Gastroesophageal sphincter (tissue), 3 donors: ENCODE measurements around the gene ZNF296.

ENCODE experiments used
- EP300 ChIP-seq: sonication (generic); formaldehyde crosslinking; IDR thresholded peaks from one replicate; pipeline ENCODE4 v1.6.1; 2017; ENCODE audit warnings: antibody characterized with exemption, mild to moderate bottlenecking
- POLR2A ChIP-seq, 2 donors: fragments of 450-650 bp; IDR thresholded peaks; one replicate each; pipeline ENCODE4 v1.6.1; 2017; ENCODE audit warnings: antibody characterized with exemption in 2 of 2, mild to moderate bottlenecking in 2 of 2, moderate library complexity in 1 of 2
- POLR2AphosphoS5 ChIP-seq: sonication (generic); formaldehyde crosslinking; IDR thresholded peaks from one replicate; pipeline ENCODE4 v1.6.1; 2017; ENCODE audit warnings: antibody characterized with exemption
- TF ChIP-seq, protein P1 (sequence below), 4 experiments: fragments of 200-600 bp in 2 of 4; fragments of 450-650 bp in 2 of 4; sonication (generic) in 1 of 4; IDR thresholded peaks; one replicate each; pipeline ENCODE4 v1.5.1; 2017 to 2019; ENCODE audit warnings: antibody characterized with exemption in 4 of 4, mild to moderate bottlenecking in 2 of 4, moderate library complexity in 2 of 4

DNA sequence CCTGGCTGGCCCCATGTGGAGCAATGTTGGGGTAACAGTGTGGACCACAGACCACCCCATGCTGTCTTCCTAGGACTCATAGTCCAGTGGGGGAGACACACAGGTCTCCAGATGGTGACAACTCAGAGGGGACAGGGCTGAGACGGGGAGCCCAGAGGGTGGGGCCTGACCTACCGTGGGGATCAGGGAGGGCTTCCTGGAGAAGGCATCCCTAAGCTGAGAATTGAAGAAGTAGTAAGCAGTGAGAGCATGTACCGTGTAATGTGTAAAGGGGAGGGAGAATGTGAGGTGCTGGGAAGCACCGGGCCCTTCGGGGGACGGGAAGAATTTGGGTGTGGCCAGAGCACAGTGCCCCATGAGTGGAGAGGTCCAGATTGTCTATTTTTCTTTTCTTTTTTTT lies 47.7 kb upstream of the ZNF296 start:
- TF ChIP-seq, protein P1, sequence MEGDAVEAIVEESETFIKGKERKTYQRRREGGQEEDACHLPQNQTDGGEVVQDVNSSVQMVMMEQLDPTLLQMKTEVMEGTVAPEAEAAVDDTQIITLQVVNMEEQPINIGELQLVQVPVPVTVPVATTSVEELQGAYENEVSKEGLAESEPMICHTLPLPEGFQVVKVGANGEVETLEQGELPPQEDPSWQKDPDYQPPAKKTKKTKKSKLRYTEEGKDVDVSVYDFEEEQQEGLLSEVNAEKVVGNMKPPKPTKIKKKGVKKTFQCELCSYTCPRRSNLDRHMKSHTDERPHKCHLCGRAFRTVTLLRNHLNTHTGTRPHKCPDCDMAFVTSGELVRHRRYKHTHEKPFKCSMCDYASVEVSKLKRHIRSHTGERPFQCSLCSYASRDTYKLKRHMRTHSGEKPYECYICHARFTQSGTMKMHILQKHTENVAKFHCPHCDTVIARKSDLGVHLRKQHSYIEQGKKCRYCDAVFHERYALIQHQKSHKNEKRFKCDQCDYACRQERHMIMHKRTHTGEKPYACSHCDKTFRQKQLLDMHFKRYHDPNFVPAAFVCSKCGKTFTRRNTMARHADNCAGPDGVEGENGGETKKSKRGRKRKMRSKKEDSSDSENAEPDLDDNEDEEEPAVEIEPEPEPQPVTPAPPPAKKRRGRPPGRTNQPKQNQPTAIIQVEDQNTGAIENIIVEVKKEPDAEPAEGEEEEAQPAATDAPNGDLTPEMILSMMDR (IDR thresholded peaks at IDR 0.05) = no peak
- no peak for TF ChIP-seq POLR2A (IDR thresholded peaks at IDR 0.05)
- TF ChIP-seq EP300 = no peak
- no peak for TF ChIP-seq POLR2AphosphoS5
